Measurements from ENCODE around the gene SYNGAP1. TPM values are rescaled to one million over a fixed set of nuclear protein-coding genes. Genes with fewer than 3 reads are reported as not detected.

Gene SYNGAP1
- total and polyA plus RNA-seq, 4 donors, result 0.32 to 1.8 (median 1.1) TPM

- H3K4me1 ChIP-seq (ENCODE audit: control insufficient read depth in 4 of 4, insufficient read depth in 4 of 4, low read length in 3 of 4), result peaks cover 13 to 47% (median 28%) of the 10 kb centered on the region in 4 donors
- 19% methylated on average over 33 of the region's 33 CpGs for WGBS
- H3K9me3 ChIP-seq (ENCODE audit: control insufficient read depth in 4 of 4, low read length in 3 of 4), result no peaks in the 10 kb centered on the region
- no peak overlapping the region for H3K9ac ChIP-seq (ENCODE audit: low read depth in 1 of 2, low read length in 2 of 2)
- peak overlapping the region; percentile 15 to 16 for H3K27ac ChIP-seq (ENCODE audit: low read depth in 1 of 2, low read length in 2 of 2)
- H3K27me3 ChIP-seq (ENCODE audit: control insufficient read depth in 4 of 4, insufficient read depth in 4 of 4, low read length in 3 of 4), result no peaks in the 10 kb centered on the region
- TF ChIP-seq GABPA (IDR thresholded peaks at IDR 0.05 in 1 of 2, conservative IDR thresholded peaks at IDR 0.05 in 1 of 2) (no peak), FOXA1 (IDR thresholded peaks at IDR 0.05) (no peak), RAD21 (IDR thresholded peaks at IDR 0.05) (peak in 1 of 2 donors; percentile 46), JUND (IDR thresholded peaks at IDR 0.05) (no peak)
- TF ChIP-seq, protein P1, sequence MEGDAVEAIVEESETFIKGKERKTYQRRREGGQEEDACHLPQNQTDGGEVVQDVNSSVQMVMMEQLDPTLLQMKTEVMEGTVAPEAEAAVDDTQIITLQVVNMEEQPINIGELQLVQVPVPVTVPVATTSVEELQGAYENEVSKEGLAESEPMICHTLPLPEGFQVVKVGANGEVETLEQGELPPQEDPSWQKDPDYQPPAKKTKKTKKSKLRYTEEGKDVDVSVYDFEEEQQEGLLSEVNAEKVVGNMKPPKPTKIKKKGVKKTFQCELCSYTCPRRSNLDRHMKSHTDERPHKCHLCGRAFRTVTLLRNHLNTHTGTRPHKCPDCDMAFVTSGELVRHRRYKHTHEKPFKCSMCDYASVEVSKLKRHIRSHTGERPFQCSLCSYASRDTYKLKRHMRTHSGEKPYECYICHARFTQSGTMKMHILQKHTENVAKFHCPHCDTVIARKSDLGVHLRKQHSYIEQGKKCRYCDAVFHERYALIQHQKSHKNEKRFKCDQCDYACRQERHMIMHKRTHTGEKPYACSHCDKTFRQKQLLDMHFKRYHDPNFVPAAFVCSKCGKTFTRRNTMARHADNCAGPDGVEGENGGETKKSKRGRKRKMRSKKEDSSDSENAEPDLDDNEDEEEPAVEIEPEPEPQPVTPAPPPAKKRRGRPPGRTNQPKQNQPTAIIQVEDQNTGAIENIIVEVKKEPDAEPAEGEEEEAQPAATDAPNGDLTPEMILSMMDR (IDR thresholded peaks at IDR 0.05; ENCODE audit: low read depth, low read length, missing input control), result peak; percentile 36
- DNase-seq (ENCODE audit: low spot score), result no peak
- H3K4me3 ChIP-seq (ENCODE audit: low read depth in 1 of 3, low read length in 3 of 3), result peak overlapping the region in 2 of 3 donors; percentile 5 to 60
- no peaks in the 10 kb centered on the region for H3K36me3 ChIP-seq (ENCODE audit: control insufficient read depth in 4 of 4, insufficient read depth in 3 of 4, low read depth in 1 of 4, low read length in 3 of 4)
These were observed 8.5 kb downstream of the SYNGAP1 start for GRCh38 chr6:33428224-33428965.

- Histone ChIP-seq H3K9ac (ENCODE audit: low read depth in 1 of 2, low read length in 2 of 2) (no peak overlapping the region), H3K27me3 (ENCODE audit: control insufficient read depth in 4 of 4, insufficient read depth in 4 of 4, low read length in 3 of 4) (no peaks in the 10 kb centered on the region), H3K9me3 (ENCODE audit: control insufficient read depth in 4 of 4, low read length in 3 of 4) (no peaks in the 10 kb centered on the region), H3K4me1 (ENCODE audit: control insufficient read depth in 4 of 4, insufficient read depth in 4 of 4, low read length in 3 of 4) (peaks cover 13 to 47% (median 28%) of the 10 kb centered on the region in 4 donors), H3K4me3 (ENCODE audit: low read depth in 1 of 3, low read length in 3 of 3) (no peak overlapping the region), H3K27ac (ENCODE audit: low read depth in 1 of 2, low read length in 2 of 2) (peak overlapping the region; percentile 23 to 27), H3K36me3 (ENCODE audit: control insufficient read depth in 4 of 4, insufficient read depth in 3 of 4, low read depth in 1 of 4, low read length in 3 of 4) (no peaks in the 10 kb centered on the region)
- WGBS, result 81% methylated on average over 5 of the region's 5 CpGs
- DNase-seq (ENCODE audit: low spot score), result no peak
- TF ChIP-seq HNF4G (IDR thresholded peaks at IDR 0.05), result no peak
- TF ChIP-seq YY1 (IDR thresholded peaks at IDR 0.05), result no peak
- TF ChIP-seq TAF1 (conservative IDR thresholded peaks at IDR 0.05), result no peak
- no peak for TF ChIP-seq RXRA (IDR thresholded peaks at IDR 0.05)
- no peak for TF ChIP-seq RAD21 (IDR thresholded peaks at IDR 0.05)
- no peak for TF ChIP-seq ATF3 (IDR thresholded peaks at IDR 0.05)
- TF ChIP-seq JUND (IDR thresholded peaks at IDR 0.05), result no peak
- TF ChIP-seq EGR1 (IDR thresholded peaks at IDR 0.05; ENCODE audit: low read depth in 2 of 2), result no peak
- TF ChIP-seq ZBTB33 (IDR thresholded peaks at IDR 0.05), result no peak
- TF ChIP-seq NR2F2 (IDR thresholded peaks at IDR 0.05), result no peak
- no peak for TF ChIP-seq FOXA1 (IDR thresholded peaks at IDR 0.05)
- TF ChIP-seq, protein P2, sequence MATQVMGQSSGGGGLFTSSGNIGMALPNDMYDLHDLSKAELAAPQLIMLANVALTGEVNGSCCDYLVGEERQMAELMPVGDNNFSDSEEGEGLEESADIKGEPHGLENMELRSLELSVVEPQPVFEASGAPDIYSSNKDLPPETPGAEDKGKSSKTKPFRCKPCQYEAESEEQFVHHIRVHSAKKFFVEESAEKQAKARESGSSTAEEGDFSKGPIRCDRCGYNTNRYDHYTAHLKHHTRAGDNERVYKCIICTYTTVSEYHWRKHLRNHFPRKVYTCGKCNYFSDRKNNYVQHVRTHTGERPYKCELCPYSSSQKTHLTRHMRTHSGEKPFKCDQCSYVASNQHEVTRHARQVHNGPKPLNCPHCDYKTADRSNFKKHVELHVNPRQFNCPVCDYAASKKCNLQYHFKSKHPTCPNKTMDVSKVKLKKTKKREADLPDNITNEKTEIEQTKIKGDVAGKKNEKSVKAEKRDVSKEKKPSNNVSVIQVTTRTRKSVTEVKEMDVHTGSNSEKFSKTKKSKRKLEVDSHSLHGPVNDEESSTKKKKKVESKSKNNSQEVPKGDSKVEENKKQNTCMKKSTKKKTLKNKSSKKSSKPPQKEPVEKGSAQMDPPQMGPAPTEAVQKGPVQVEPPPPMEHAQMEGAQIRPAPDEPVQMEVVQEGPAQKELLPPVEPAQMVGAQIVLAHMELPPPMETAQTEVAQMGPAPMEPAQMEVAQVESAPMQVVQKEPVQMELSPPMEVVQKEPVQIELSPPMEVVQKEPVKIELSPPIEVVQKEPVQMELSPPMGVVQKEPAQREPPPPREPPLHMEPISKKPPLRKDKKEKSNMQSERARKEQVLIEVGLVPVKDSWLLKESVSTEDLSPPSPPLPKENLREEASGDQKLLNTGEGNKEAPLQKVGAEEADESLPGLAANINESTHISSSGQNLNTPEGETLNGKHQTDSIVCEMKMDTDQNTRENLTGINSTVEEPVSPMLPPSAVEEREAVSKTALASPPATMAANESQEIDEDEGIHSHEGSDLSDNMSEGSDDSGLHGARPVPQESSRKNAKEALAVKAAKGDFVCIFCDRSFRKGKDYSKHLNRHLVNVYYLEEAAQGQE (IDR thresholded peaks at IDR 0.05), result no peak
- no peak for TF ChIP-seq MAX (IDR thresholded peaks at IDR 0.05)
- TF ChIP-seq FOXA2 (IDR thresholded peaks at IDR 0.05), result no peak
- TF ChIP-seq SP1 (IDR thresholded peaks at IDR 0.05), result no peak
- TF ChIP-seq HNF4A (conservative IDR thresholded peaks at IDR 0.05), result no peak
- TF ChIP-seq GABPA (IDR thresholded peaks at IDR 0.05 in 1 of 2, conservative IDR thresholded peaks at IDR 0.05 in 1 of 2), result no peak
- TF ChIP-seq, protein P1 (IDR thresholded peaks at IDR 0.05; ENCODE audit: low read depth, low read length, missing input control), result no peak
These were observed 9.3 kb downstream of the SYNGAP1 start for GRCh38 chr6:33428966-33429749.

All from liver (tissue), 9 donors.